Right hindlimb (tissue), 1 donor: Measurements from ENCODE around the gene TIMP3.
A peak's percentile ranks its signal among the peaks of the same experiment; 100 is the strongest.
"Not testable (repeated sequence)": the region's sequence is repeated elsewhere in the genome, so short reads cannot be mapped to it uniquely, and the experiment has no call there.

Experiments
- DNase-seq: peaks from one replicate; pipeline ENCODE4 v3.0.0-alpha.2; 2018

Gene TIMP3

GRCh38 chr22:32858121-32858703 lies 56.7 kb downstream of the TIMP3 start:
- no peak for DNase-seq

GRCh38 chr22:32858957-32859356 lies 57.5 kb downstream of the TIMP3 start:
- no peak for DNase-seq

- no peak for DNase-seq
These were observed 58.2 kb downstream of the TIMP3 start for GRCh38 chr22:32859743-32860142.

- no peak for DNase-seq
These were observed 59.8 kb downstream of the TIMP3 start for GRCh38 chr22:32861330-32861729.

- DNase-seq: no peak
These were observed 60.6 kb downstream of the TIMP3 start for GRCh38 chr22:32862083-32862482.

- DNase-seq: no peak
These were observed 61.6 kb downstream of the TIMP3 start for GRCh38 chr22:32862936-32863661.

- no peak for DNase-seq
These were observed 62.5 kb downstream of the TIMP3 start for GRCh38 chr22:32864041-32864440.

- no peak for DNase-seq
These were observed 63.1 kb downstream of the TIMP3 start for GRCh38 chr22:32864596-32864995.

GRCh38 chr22:32866953-32867352 lies 65.4 kb downstream of the TIMP3 start:
- DNase-seq: no peak

- no peak for DNase-seq
These were observed 67.4 kb downstream of the TIMP3 start for GRCh38 chr22:32868946-32869345.

- DNase-seq: no peak
These were observed 69.0 kb downstream of the TIMP3 start for GRCh38 chr22:32870474-32870873.

- DNase-seq: not testable (repeated sequence)
These were observed 72.1 kb downstream of the TIMP3 start for GRCh38 chr22:32873604-32874003.

GRCh38 chr22:32874385-32874784 lies 72.9 kb downstream of the TIMP3 start:
- no peak for DNase-seq

GRCh38 chr22:32874976-32875375 lies 73.5 kb downstream of the TIMP3 start:
- peak; percentile 76 for DNase-seq

GRCh38 chr22:32876516-32876915 lies 75.0 kb downstream of the TIMP3 start:
- no peak for DNase-seq

- no peak for DNase-seq
These were observed 75.7 kb downstream of the TIMP3 start for GRCh38 chr22:32877196-32877595.

- DNase-seq: no peak
These were observed 78.0 kb downstream of the TIMP3 start for GRCh38 chr22:32879550-32879949.

- DNase-seq: no peak
These were observed 78.6 kb downstream of the TIMP3 start for GRCh38 chr22:32880061-32880460.

GRCh38 chr22:32880505-32880892 lies 79.0 kb downstream of the TIMP3 start:
- no peak for DNase-seq

- DNase-seq: peak; percentile 89
These were observed 79.5 kb downstream of the TIMP3 start for GRCh38 chr22:32880893-32881596.

- no peak for DNase-seq
These were observed 80.9 kb downstream of the TIMP3 start for GRCh38 chr22:32882360-32882755.

GRCh38 chr22:32882774-32883530 lies 81.4 kb downstream of the TIMP3 start:
- peak; percentile 29 for DNase-seq

GRCh38 chr22:32887324-32887980 lies 85.9 kb downstream of the TIMP3 start:
- DNase-seq: no peak
